NCI-H2227 (cell line): ENCODE results near the gene GNB1.

Experiments used
- DNase-seq: peaks from one replicate; lab custom pipeline; 2025; ENCODE audit not compliant: unreplicated experiment; lab: John Stamatoyannopoulos, UW

Gene GNB1

DNA sequence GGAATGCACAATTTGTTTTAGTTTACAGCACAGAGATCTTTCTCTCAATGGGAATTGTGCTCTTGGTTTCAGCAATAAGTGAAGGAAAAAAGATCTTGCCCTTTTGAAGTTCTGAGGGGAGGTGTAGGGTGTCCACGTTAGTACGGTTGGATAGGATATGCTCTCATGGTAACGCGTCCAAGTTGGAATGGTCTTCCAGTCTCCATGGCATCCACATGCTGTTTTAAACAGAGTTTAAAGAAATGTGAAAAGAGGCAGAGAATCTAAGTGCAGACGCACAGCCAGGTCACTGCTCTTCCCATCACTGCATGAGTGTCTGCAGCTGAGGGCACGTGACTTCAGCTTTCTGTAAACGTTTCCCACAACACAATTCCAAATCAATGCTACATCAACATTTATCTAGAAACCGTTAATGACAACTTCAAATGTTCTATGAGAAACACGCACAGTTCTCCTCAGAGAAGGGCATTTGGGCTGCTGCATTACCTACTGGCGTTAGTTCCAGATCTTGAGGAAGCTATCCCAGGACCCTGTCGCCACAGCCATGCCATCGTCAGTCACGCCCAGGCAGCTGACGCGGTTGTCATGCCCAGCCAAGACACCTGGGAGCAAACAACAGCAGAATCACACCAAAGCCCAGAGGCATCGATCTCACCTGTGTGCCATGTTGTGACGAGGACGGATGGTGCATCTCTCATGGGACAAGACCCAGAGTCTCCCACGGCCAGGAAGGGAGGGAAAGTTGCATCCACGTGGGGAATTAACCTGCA is 103.9 kb downstream of the GNB1 start:
- no peak for DNase-seq

DNA sequence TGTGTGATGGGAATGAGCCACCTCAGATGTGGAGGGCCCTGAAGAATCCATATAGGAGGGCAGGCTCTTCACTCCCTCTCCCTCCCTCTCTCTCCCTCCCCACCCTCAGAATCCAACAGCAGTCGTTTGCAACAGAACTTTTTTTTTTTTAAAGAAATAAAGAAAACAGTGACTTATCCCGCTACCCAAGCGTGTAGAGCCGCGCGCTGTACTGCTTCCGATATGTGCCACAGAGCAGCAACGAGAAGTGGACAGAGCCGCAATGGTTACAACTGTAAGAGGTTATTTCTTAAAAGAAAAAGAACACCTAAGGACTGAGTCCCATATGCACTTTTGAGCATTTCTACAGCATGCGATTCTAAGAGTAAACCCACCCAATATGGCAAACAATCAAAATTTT is 105.2 kb downstream of the GNB1 start:
- DNase-seq: no peak

DNA sequence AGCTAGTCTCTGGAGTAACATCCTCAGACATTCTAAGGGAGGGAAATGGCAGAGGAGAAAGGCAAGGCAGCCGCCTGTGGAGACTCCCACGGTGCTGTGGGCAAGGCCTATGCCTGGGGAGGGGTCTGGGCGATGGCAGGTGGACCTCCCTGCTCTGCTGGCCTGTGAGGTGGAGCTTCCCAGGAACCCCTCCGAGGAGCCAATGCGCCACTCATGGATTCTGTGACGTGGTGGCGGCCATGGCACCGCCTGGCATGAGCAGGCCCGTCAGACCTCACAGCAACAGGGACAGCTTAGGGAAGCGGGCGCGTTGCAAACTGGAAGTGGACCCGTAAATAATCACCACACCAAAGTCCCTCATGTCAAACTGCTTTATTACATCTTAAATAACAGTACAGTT is 106.0 kb downstream of the GNB1 start:
- no peak for DNase-seq

DNA sequence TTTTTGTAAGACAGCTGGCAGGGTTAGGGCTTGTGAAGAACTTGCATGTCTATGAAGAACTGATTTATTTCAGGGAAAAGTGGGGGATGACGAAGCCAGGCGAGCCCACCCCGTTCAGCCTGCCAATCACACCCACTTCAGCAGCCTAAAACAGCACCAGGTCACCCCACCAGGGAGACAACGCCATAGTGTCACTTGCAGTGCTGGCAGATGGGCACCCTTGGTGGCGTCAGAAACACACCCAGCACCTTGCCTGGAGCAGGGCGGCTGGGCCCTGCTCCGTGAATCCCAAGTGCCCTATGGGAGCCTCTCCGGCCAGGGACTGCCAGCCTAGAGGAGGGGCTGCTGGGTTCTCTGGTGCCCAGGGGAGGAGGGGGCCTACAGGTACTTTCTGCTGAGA is 107.6 kb downstream of the GNB1 start:
- DNase-seq: no peak

DNA sequence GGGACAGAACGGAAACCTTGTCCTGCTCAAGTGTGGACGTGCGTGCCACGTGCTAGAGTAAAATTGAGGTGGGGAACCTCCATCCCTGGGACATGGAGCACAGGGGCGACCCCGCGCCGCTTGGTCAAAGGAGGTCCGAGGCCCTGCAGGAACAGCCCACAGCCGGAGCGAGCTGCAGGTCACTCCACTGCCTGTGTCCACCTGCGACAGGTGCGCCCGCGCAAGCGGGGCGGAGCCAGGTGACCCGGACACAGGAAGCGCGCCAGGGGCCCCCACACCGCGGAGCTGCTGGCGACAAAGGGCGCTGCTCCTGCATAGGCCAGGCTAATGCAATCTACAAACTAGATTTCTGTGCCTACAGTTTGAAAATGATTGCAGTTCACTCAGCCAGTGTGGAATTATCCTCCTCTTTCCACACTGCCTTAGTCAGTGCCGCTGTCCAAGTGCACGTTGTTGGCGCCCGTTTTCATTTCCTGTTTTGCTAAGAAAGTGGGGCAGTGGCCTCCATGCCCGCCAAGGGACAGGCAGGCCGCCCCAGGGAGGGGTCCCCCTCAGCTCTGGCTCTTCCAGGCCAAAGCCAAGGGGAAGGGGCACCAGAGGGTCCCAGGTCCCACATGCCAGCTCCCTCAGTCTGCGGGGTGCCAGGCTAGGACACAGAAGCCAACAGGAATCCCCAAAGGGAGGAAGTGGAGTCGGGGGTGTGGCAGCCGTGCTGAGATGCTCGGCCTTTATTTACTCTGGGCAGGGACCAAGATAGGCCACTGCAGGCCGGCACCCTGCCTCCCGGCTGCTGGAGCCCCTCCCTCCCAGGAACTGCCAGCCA is 108.3 kb downstream of the GNB1 start:
- no peak for DNase-seq

DNA sequence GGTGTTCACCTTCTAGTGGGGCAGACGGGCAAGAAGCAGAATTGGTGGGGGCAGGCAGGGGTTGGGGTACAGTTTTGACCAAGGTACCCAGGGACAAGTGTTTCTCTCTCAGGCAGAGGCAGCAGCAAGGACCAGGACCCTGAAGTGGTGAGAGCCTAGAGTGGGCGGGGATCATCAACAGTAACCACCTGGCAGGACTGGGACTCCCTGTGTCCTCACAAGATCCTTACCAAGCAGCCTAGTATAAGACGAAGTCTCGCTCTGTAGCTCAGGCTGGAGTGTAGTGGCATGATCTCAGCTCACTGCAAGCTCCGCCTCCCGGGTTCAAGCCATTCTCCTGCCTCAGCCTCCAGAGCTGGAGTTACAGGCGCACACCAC is 109.4 kb downstream of the GNB1 start:
- no peak for DNase-seq

DNA sequence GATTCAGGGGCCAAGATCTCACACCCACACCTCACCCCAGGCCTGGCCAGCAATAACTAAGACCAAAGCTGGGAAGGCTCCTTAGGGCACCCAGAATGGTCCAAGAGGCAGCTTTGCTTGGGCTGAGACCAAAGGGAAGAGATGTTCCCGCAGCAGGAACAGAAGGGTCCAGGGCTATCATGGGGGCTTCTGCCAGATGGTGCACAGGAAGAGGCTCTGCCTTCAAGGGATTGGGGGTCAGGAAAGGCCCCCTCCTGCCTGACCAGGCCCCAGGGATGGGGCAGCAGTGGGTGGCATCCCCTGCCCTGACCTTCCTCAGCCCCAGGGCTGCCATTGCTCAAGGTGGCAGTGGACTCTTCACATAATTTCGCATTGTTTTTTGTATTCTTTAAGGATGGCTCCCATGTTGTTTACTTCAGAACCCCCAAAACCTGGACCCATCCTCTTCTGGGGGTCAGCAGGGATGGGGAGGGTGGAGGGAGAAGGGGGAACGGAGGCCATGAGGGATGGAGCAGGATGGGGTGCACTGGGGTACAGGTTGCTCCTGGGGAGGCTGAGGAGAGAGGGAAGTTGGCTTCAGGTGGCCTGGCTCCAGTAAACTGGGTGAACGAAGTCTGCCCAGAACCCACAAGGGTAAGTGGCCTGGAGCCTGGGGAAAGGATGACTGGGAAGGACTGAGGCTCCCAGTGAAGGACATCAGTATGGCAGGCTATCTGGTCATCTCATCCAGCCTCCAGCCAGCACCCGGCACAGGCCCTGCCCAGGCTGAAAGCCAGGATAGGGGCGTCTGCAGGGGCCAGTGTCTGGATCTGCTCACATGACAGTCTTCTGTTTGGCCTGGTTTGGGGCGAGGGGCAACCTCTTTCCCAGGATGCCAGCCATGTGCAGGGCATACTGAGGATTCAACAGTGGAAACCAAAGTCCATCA is 110.0 kb downstream of the GNB1 start:
- no peak for DNase-seq

DNA sequence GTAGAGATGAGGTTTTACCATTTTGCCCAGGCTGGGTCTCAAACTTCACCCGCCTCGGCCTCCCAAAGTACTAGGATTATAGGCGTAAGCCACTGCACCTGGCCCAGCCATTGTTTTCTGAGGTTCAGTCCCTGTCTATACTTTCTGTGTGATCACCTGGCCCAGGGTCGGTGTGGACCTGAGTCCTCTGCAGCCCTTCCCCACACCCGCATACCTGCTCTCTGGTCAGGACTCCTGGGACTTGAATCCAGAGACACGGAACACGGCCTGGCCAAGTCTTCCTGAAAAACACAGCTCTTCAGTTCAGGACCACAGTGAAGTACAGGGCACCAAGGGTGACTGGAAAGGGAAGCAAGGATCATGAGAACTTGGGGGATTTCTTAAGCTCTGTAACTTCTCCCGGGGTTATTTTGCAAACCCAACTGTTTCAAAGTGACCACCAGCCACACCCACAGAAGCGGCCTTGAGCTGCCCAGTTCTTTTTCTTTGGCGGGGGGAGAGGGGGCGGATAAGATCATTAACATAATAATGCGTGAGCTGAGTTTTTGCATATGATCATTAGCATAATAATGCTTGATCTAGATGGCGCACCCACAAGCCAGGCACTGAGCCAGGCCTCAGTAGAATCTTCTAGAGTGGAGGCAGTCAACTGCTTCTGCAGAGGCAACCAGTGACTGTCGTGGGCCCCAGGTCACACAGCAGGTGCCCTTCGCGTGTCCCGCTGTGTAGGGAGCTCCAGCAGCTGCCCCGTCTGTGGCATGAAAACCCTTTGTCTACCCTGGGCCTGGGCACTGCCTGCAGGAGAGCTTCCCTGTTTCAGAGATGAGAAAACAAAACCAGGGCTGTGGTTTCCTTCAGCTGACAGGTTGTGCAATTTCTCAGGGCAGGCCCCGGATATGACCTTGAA is 110.9 kb downstream of the GNB1 start:
- DNase-seq: no peak

DNA sequence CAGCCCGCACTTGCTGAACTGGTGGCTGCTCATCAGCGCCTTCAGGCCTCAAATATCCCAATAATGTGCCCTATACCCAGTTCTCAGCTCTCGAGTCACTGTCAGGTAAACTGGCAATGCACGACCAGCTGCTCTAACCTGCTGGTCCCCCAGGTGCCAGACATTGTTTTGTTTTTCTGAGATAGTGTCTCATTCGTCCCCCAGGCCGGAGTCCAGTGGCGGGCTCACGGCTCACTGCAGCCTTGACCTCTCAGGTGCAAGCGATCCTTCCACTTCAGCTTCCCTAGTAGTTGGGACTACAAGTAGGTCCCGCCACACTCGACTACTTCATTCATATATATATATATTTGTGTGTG is 111.6 kb downstream of the GNB1 start:
- no peak for DNase-seq

DNA sequence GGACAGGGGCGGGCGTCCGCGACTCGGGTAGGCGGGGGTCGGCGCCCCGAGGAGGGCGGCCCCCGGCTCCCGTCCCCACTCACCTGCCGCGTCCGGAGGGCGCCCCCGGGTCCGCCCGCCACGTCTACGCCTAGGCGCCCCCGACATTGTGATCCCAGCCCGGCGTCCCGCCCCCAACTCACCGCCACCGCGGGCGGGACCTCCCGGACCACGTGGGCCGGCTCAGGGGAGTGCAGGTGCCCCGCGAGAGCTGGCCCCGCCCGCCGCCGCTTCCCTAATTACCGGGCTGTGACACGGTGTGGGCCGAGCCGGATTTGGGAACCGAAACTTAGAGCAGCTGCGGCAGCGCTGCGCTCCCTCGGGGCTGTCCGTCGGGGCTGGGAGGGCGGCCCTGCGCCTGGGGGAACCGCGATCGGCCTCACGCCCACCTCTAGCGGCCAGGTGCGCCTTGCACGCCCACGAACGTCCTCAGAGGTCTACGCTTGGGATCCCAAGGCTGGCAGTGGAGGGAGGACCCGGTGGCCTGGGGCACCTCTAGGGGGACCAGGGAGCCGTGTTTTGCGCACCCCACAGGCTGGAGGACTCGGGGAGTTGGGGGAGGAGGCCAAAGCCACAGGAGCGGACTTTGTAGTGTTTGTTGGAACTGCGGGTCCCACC is 112.1 kb downstream of the GNB1 start:
- peak; percentile 81 for DNase-seq

DNA sequence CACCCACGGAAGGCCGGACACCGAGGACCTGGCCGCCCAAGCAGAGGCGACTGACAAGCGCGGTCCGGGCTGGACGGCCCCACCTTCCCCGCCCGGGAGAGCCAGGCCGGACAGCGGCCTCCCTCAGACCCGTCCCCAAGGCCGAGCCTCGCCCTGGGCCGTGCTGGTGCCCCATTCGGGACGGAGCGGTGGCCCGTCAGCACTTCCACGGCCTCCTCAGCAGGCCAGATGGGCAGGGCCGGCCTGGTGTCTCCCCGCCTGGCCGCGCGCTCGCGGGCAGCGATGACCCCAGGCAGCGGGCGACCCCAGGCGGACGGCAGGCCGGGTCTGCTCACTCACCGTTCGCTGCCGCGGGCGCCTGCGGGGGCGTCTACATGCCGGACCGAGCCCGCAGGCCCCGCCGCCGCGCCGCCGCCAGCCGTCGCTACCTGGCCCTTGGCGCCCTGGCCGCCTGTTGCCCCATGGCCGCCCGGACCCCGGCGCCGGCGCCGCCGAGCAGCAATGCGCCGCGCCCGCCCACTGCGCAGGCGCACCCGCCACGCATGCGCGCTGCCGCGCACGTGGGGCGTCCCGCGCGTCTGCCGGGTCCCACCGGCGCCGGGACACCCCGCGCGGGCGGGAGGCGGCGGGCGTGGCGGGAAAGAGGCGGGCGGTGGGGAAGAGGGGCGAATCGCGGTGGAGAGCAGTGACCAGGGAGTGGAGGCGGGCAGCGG is 112.8 kb downstream of the GNB1 start, which contains the start of gene NADK:
TSS of gene NADK (minus strand) at position 521 of the 713 bp plus-strand sequence. CDS start 13,064 bp downstream, outside the sequence.
- peak; percentile 87 for DNase-seq

DNA sequence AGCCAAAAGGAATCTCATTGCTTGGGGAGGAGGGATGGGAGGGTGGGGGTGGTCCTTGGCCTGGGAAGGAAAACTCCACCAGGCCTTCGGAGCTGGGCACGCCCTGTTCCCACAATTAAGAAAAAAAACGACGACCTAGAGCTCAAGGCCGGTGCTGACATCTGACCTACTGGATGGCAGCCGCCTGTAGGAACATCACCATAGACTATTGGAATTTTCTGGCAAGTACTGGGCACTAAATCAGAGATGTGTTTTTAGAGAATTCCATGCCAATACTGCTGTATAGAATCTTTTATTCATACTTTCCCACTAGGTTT is 113.3 kb downstream of the GNB1 start:
- DNase-seq: no peak

DNA sequence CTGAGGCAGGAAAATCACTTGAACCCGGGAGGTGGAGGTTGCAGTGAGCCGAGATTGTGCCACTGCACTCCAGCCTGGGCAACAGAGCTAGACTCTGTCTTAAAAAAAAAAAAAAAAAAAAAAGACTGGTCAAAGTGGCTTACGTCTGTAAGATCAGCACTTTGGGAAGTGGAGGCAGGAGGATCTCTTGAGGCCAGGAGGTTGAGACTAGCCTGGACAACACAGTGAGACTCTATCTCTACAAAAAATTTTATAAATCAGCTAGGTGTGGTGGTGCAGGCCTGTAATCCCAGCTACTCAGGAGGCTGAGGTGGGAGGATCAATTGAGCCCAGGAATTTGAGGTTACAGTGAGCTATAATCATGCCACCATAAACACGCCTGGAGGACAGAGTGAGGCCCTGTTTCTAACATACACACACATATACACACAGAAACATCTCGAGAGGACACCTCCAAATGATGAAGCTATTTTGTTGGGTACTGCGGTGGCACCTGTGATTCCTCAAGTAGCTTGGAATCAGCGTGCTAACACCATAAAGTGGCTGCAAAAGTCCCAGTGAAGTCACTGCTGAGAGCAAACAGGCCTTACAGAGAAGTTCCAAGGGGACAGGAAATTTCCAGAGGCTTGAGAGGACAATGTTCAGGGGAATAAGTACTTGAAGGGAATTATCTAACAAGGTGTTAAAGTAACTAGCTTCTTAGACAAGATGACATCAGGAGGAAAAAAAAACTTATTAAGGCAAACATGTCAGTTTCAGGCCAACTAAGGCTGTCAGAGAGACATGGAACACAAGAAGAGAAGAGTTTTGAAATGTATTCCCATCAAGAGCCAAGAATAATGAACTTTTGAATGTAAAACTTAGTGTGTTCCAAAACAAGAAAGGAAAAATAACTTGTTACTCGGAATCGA is 114.0 kb downstream of the GNB1 start:
- DNase-seq: no peak

DNA sequence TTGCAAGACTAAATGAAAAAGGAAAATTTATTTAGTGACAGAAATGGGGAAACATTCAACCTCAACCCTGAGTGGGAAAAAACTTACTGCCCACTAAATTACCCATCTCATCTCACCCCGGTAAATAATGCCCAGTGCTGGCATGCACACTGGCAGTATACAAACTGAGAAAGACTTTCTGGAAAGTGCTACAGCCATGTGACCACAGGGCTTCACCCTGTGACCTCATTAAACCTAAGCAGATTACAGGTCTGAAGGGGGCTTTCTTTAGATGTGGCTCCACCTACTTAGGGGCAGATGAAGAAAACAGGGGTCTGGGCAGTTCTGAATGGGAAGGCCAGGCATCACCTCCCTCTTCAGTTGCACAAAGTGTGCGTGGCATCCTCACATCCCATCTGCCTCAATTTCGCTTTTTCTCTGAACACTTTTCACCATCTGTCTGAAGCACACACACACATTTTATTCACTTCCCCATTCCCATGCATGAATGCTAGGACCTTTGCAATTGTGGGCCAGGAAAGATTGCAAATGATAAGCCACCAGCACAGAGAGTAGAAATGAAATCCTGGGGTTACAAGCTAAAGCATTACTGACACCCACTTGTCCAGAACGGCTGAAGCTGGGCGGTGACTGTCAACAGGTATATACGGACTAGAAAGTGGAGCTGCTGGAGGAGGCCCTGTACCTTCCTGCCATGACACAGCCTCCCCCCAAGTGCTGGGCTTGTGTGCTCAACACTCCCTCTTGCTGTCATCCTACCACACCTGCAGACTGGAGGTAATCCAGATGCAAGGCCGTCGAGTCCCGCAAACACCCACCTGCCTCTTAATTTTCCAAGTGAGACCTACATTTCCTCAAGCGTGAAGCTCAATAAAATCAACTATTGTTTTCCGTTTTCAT is 115.3 kb downstream of the GNB1 start:
- no peak for DNase-seq

DNA sequence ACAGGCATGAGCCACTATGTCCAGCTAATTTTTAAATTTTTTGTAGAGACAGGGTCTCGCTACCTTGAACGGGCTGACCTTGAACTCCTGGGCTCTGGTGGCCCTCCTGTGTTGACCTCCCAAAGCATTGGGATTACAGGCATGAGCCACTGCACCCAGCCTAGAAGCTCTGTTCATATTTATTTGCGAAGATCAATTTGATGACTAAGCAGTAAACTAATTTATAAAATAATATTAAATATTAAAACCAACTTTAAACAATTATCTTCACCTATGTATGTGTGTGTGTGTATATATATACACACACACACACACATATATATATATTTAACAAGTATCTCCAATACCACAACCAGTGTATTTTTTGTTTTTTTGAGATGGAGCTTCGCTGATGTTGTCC is 117.0 kb downstream of the GNB1 start:
- DNase-seq: no peak

DNA sequence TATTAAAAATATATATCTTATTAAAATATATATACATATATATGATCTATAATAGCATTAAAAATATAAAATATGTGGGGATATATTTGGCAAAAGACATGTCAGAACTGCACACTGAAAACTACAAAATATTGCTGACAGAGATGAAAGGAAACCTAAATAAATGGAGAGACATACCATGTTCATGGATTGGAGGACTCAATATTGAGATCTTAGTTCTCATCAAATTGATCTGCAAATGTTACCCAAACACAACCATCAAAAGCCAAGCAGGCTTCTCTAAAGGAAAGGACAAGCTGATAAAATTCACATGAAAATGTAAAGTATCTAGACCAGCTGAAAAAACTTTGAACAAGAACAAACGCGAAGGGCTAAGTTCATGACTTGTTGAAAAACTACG is 119.8 kb downstream of the GNB1 start:
- no peak for DNase-seq

DNA sequence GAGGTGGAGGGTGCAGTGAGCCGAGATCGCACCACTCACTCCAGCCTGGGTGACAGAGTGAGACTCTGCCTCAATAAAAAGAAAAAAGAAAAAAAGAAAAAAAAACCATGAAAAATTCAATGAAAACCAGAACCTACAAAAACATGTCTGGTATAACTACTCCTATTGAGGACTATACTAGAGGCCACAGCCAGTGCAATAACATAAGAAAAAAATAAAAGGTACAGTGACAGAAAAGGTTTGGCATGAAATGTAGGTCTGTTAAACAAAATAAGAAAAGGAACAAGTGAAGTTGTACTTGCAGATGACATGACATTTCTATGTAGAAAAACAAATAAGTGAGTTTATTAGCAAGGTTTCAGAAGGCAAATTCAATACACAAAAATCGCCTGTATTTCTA is 120.8 kb downstream of the GNB1 start:
- no peak for DNase-seq
